SK-N-SH (cell line): Measurements from ENCODE around the gene DPY19L1. TPM values are rescaled to one million over a fixed set of nuclear protein-coding genes. Genes with fewer than 3 reads are reported as not detected.

ENCODE experiments used
- CTCF ChIA-PET: fragments of 300-600, 350-600 bp; formaldehyde crosslinking; extraction: SDS; loops from one replicate; lab custom pipeline; 2021; lab: Yijun Ruan, JAX
- POLR2A ChIA-PET: fragments of 350-600 bp; sonication (Branson Sonifier 250); formaldehyde crosslinking; extraction: SDS; loops from one replicate; lab custom pipeline; 2020; ENCODE audit warnings: antibody characterized with exemption, inconsistent platforms; lab: Yijun Ruan, JAX
- DNase-seq: peaks from one replicate; pipeline ENCODE4 v3.0.0; 2012
- H2AFZ ChIP-seq: fragments of 200-600 bp; sonication (generic); 2 replicates; pipeline ENCODE4 v1.8.1; 2016; ENCODE audit warnings: antibody characterized with exemption, mild to moderate bottlenecking, low read depth
- H3F3A ChIP-seq: fragments of 200-600 bp; sonication (generic); replicated peaks from 2 replicates; pipeline ENCODE3; 2016; ENCODE audit warnings: antibody characterized with exemption, mild to moderate bottlenecking; ENCODE audit not compliant: insufficient read depth
- H3K27ac ChIP-seq, 2 experiments: fragments of 200-500 bp in 1 of 2; fragments of 200-600 bp in 1 of 2; sonication (Bioruptor generic) in 1 of 2; sonication (generic), shearing (Covaris generic) in 1 of 2; 2 replicates each; pipeline versions ENCODE4 v1.5.1 to v1.6.1; 2014 to 2016; ENCODE audit warnings: low read depth in 2 of 2, inconsistent platforms in 1 of 2, low read length in 1 of 2, mild to moderate bottlenecking in 1 of 2, mixed read lengths in 1 of 2
- H3K27me3 ChIP-seq: fragments of 200-600 bp; sonication (generic), shearing (Covaris generic); 2 replicates; pipeline ENCODE4 v1.6.1; 2016; ENCODE audit warnings: mixed run types; ENCODE audit not compliant: insufficient read depth
- H3K36me3 ChIP-seq, 2 experiments: fragments of 200-500 bp in 1 of 2; fragments of 200-600 bp in 1 of 2; sonication (Bioruptor generic) in 1 of 2; sonication (generic) in 1 of 2; replicated peaks in 1 of 2; 2 replicates each; pipeline versions ENCODE3 to v1.5.1; 2014 to 2016; ENCODE audit warnings: low read length in 1 of 2, mild to moderate bottlenecking in 1 of 2; ENCODE audit not compliant: insufficient read depth in 2 of 2, control insufficient read depth in 1 of 2
- H3K4me1 ChIP-seq, 2 experiments: fragments of 200-500 bp in 1 of 2; fragments of 200-600 bp in 1 of 2; sonication (Bioruptor generic) in 1 of 2; sonication (generic), shearing (Covaris generic) in 1 of 2; 2 replicates each; pipeline versions ENCODE4 v1.5.1 to v1.6.1; 2014 to 2016; ENCODE audit warnings: low read depth in 1 of 2, low read length in 1 of 2, mixed run types in 1 of 2; ENCODE audit not compliant: insufficient read depth in 2 of 2, control insufficient read depth in 1 of 2
- H3K4me2 ChIP-seq: fragments of 200-600 bp; sonication (generic), shearing (Covaris generic); 2 replicates; pipeline ENCODE4 v1.6.1; 2017; ENCODE audit warnings: mixed run types
- H3K4me3 ChIP-seq, 2 experiments: fragments of 200-500 bp in 1 of 2; fragments of 200-600 bp in 1 of 2; sonication (Bioruptor generic) in 1 of 2; sonication (generic), shearing (Covaris generic) in 1 of 2; 2 replicates each; pipeline versions ENCODE4 v1.5.1 to v1.8.1; 2014 to 2016; ENCODE audit warnings: low read depth in 2 of 2, inconsistent platforms in 1 of 2, low read length in 1 of 2, mild to moderate bottlenecking in 1 of 2, mixed read lengths in 1 of 2, moderate library complexity in 1 of 2
- H3K79me2 ChIP-seq: fragments of 200-600 bp; sonication (generic); 2 replicates; pipeline ENCODE4 v1.8.1; 2017; ENCODE audit warnings: mild to moderate bottlenecking; ENCODE audit not compliant: insufficient read depth
- H3K9ac ChIP-seq: fragments of 200-600 bp; sonication (generic); 2 replicates; pipeline ENCODE4 v1.6.1; 2017; ENCODE audit warnings: mixed run types
- H3K9me2 ChIP-seq: fragments of 200-600 bp; sonication (generic); 2 replicates; pipeline ENCODE4 v1.6.1; 2017; ENCODE audit warnings: mixed run types
- H3K9me3 ChIP-seq: fragments of 200-600 bp; sonication (generic); 2 replicates; pipeline ENCODE4 v1.6.1; 2017; ENCODE audit warnings: mixed run types, mild to moderate bottlenecking, moderate library complexity
- H4K20me1 ChIP-seq: fragments of 200-600 bp; sonication (generic); 2 replicates; pipeline ENCODE4 v1.6.1; 2017; ENCODE audit warnings: mild to moderate bottlenecking, mixed run types; ENCODE audit not compliant: insufficient read depth
- CHD2 ChIP-seq: fragments of 150-350 bp; IDR thresholded peaks from 2 replicates; pipeline ENCODE4 v1.6.1; 2018; ENCODE audit warnings: low read length; ENCODE audit not compliant: partially characterized antibody
- GABPA ChIP-seq: IDR thresholded peaks from 2 replicates; pipeline ENCODE4 v1.4.0; 2012; ENCODE audit warnings: low read depth, mild to moderate bottlenecking
- GATA2 ChIP-seq: sonication (generic); formaldehyde crosslinking; IDR thresholded peaks from 2 replicates; pipeline ENCODE4 v1.5.0; 2020; ENCODE audit warnings: mild to moderate bottlenecking, missing genetic modification reagents
- MXI1 ChIP-seq: IDR thresholded peaks from 2 replicates; pipeline ENCODE4 v1.6.1; 2012; ENCODE audit warnings: mild to moderate bottlenecking, low read depth, low read length, improper control_type of control experiment
- NRF1 ChIP-seq: IDR thresholded peaks from 2 replicates; pipeline ENCODE4 v1.6.1; 2012; ENCODE audit warnings: low read depth, mild to moderate bottlenecking, low read length
- POLR2AphosphoS5 ChIP-seq: IDR thresholded peaks from 2 replicates; pipeline ENCODE4 v1.6.1; 2012; ENCODE audit warnings: low read depth, low read length
- RAD21 ChIP-seq: IDR thresholded peaks from 2 replicates; pipeline ENCODE4 v1.6.1; 2012; ENCODE audit warnings: mild to moderate bottlenecking, low read length
- RCOR1 ChIP-seq: fragments of 150-350 bp; IDR thresholded peaks from 2 replicates; pipeline ENCODE4 v1.6.1; 2017; ENCODE audit warnings: antibody characterized with exemption, low read length
- SIN3A ChIP-seq: IDR thresholded peaks from 2 replicates; pipeline ENCODE4 v1.6.1; 2012; ENCODE audit warnings: low read depth, mild to moderate bottlenecking, low read length, moderate library complexity, borderline replicate concordance
- SMC3 ChIP-seq: IDR thresholded peaks from 2 replicates; pipeline ENCODE4 v1.6.1; 2012; ENCODE audit warnings: low read depth, low read length, improper control_type of control experiment
- TAF1 ChIP-seq: IDR thresholded peaks from 2 replicates; pipeline ENCODE4 v1.6.1; 2012; ENCODE audit warnings: low read depth, mild to moderate bottlenecking, low read length, moderate library complexity, borderline replicate concordance
- TCF12 ChIP-seq: IDR thresholded peaks from 2 replicates; pipeline ENCODE4 v1.4.0; 2012
- WGBS: methylation state at CpG from one replicate; pipeline ENCODE4 v1.1.6; 2017; ENCODE audit warnings: low lambda C conversion rate; 5-methylcytosine and 5-hydroxymethylcytosine counted together
- polyA plus RNA-seq, 3 experiments: library from polyadenylated mRNA; depleted of rRNA; stranded (reverse); fragments of >200 nt; gene quantifications; 2 replicates each; pipeline ENCODE4 v1.2.3, GENCODE V29; 2012
- TF ChIP-seq, protein P1 (sequence below): IDR thresholded peaks from 2 replicates; pipeline ENCODE4 v1.4.0; 2012; ENCODE audit warnings: low read depth, borderline replicate concordance
- TF ChIP-seq, protein P2 (sequence below): IDR thresholded peaks from 2 replicates; pipeline ENCODE4 v1.4.0; 2012; ENCODE audit warnings: low read depth

The DPY19L1 gene
- polyA plus RNA-seq, 1 of the 3 experiments (the other 2 are of a cell fraction): 27.7 TPM

- Histone ChIP-seq H3K27ac (peak overlapping the region; percentile 78 to 95), H4K20me1 (peaks cover 43% of the 10 kb centered on the region), H3K4me3 (peak overlapping the region; percentile 64 to 96), H3K27me3 (no peaks in the 10 kb centered on the region), H3K4me2 (peak overlapping the region; percentile 87), H3K9me2 (no peaks in the 10 kb centered on the region), H3K79me2 (peaks cover 52% of the 10 kb centered on the region), H2AFZ (peak overlapping the region; percentile 75), H3K36me3 (no peaks in the 10 kb centered on the region), H3K9ac (peak overlapping the region; percentile 82), H3K9me3 (no peaks in the 10 kb centered on the region), H3K4me1 (peaks cover 0 to 22% of the 10 kb centered on the region in 2 experiments; a peak in 3 of 4 replicates), H3F3A (peaks cover 17% of the 10 kb centered on the region)
- TF ChIP-seq SIN3A (peak; percentile 83; the same call in 1 of the 2 replicates), GATA2 (CRISPR knock-in tag) (peak; percentile 20; the same call in 1 of the 2 replicates), SMC3 (peak; percentile 28; the same call in 1 of the 2 replicates), RCOR1 (peak; percentile 53; the same call in 1 of the 2 replicates), POLR2AphosphoS5 (peak; percentile 28; the same call in 1 of the 2 replicates), GABPA (peak; percentile 16; the same call in 1 of the 2 replicates), CHD2 (peak; percentile 31), NRF1 (no peak), TAF1 (0 out of 2 replicates have a peak, but pooled peaks have one; percentile 37), MXI1 (peak; percentile 70; the same call in 1 of the 2 replicates), RAD21 (peak; percentile 21; the same call in 1 of the 2 replicates), TCF12 (no peak)
- TF ChIP-seq, protein P1, sequence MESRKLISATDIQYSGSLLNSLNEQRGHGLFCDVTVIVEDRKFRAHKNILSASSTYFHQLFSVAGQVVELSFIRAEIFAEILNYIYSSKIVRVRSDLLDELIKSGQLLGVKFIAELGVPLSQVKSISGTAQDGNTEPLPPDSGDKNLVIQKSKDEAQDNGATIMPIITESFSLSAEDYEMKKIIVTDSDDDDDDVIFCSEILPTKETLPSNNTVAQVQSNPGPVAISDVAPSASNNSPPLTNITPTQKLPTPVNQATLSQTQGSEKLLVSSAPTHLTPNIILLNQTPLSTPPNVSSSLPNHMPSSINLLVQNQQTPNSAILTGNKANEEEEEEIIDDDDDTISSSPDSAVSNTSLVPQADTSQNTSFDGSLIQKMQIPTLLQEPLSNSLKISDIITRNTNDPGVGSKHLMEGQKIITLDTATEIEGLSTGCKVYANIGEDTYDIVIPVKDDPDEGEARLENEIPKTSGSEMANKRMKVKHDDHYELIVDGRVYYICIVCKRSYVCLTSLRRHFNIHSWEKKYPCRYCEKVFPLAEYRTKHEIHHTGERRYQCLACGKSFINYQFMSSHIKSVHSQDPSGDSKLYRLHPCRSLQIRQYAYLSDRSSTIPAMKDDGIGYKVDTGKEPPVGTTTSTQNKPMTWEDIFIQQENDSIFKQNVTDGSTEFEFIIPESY: no peak
- TF ChIP-seq, protein P2, sequence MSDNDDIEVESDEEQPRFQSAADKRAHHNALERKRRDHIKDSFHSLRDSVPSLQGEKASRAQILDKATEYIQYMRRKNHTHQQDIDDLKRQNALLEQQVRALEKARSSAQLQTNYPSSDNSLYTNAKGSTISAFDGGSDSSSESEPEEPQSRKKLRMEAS: no peak; the same call in 1 of the 2 replicates
- POLR2A ChIA-PET: interaction anchor here (0.6 kb wide), 1 partner anchor 1208 kb away, joined by 4 read pairs; no protein-coding TSS in a partner anchor
- CTCF ChIA-PET: interaction anchor here (0.7 to 2.0 kb wide), 8 partner anchors 12 to 765 kb away, joined by 3 to 16 read pairs (median 4); partner anchors contain the start of gene SEPTIN7
- 2% methylated on average over 42 of the region's 61 CpGs for WGBS
- peak; percentile 80 for DNase-seq
These were observed 719 bp downstream of the DPY19L1 start for GRCh38 chr7:35036361-35037171.
